Parathyroid adenoma (tissue), 2 donors: Measurements from ENCODE around the gene COLEC12.

Experiments used
- H2AFZ ChIP-seq: fragments of 300-600 bp; sonication (generic); one replicate; pipeline ENCODE4 v1.7.0; 2017; ENCODE audit warnings: antibody characterized with exemption, mild to moderate bottlenecking
- H3K27ac ChIP-seq: fragments of 300-600 bp; sonication (generic); one replicate; pipeline ENCODE4 v1.7.0; 2017
- H3K27me3 ChIP-seq: fragments of 300-600 bp; sonication (generic); one replicate; pipeline ENCODE4 v1.7.0; 2017; ENCODE audit warnings: low read length; ENCODE audit not compliant: control insufficient read depth, insufficient read depth
- H3K36me3 ChIP-seq: fragments of 300-600 bp; sonication (generic); one replicate; pipeline ENCODE4 v1.7.0; 2017; ENCODE audit warnings: low read length; ENCODE audit not compliant: control insufficient read depth, insufficient read depth
- H3K4me1 ChIP-seq: fragments of 300-600 bp; sonication (generic); one replicate; pipeline ENCODE4 v1.7.0; 2017; ENCODE audit warnings: control low read depth
- H3K4me2 ChIP-seq: fragments of 300-600 bp; sonication (generic); one replicate; pipeline ENCODE4 v1.7.0; 2017; ENCODE audit warnings: low read length
- H3K4me3 ChIP-seq: fragments of 300-600 bp; sonication (generic); one replicate; pipeline ENCODE4 v1.7.0; 2017; ENCODE audit warnings: low read depth, low read length
- H3K79me2 ChIP-seq: fragments of 300-600 bp; sonication (generic); one replicate; pipeline ENCODE4 v1.7.0; 2017; ENCODE audit warnings: control low read depth
- H3K9ac ChIP-seq: fragments of 300-600 bp; sonication (generic); one replicate; pipeline ENCODE4 v1.7.0; 2017; ENCODE audit warnings: mild to moderate bottlenecking
- H3K9me3 ChIP-seq: fragments of 300-600 bp; sonication (generic); one replicate; pipeline ENCODE4 v1.7.0; 2017; ENCODE audit warnings: low read length; ENCODE audit not compliant: control insufficient read depth
- TF ChIP-seq, protein P1 (sequence below): fragments of 300-600 bp; sonication (generic); IDR thresholded peaks from one replicate; pipeline ENCODE4 v1.7.0; 2017; ENCODE audit warnings: antibody characterized with exemption, mild to moderate bottlenecking
- donor health status: primary hyperparathyroidism.

The COLEC12 gene

DNA sequence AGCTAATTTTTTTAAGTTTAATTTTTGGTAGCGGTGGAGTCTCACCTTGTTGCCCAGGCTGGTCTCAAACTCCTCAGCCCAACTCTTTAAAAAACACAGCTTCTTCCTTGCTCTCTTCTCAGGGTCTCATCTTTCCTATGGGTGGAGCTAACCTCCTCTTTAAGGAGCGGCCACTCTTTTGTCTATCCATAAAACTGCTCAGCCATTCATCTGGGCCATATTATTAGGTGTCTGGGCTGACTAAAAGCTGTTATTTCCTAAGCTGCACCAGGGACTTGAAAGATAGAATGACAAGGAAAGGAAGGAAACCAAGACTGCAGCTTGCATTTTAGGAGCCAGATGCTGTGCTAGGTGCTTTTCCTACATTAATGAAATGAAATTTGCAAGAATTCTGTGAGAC lies 196.9 kb downstream of the COLEC12 start:
- Histone ChIP-seq H3K4me2 (no peak overlapping the region), H2AFZ (no peak overlapping the region), H3K27ac (no peak overlapping the region), H3K79me2 (no peaks in the 10 kb centered on the region), H3K9me3 (no peaks in the 10 kb centered on the region), H3K4me1 (no peaks in the 10 kb centered on the region), H3K36me3 (no peaks in the 10 kb centered on the region), H3K9ac (no peak overlapping the region), H3K27me3 (no peaks in the 10 kb centered on the region), H3K4me3 (no peak overlapping the region)
- TF ChIP-seq, protein P1, sequence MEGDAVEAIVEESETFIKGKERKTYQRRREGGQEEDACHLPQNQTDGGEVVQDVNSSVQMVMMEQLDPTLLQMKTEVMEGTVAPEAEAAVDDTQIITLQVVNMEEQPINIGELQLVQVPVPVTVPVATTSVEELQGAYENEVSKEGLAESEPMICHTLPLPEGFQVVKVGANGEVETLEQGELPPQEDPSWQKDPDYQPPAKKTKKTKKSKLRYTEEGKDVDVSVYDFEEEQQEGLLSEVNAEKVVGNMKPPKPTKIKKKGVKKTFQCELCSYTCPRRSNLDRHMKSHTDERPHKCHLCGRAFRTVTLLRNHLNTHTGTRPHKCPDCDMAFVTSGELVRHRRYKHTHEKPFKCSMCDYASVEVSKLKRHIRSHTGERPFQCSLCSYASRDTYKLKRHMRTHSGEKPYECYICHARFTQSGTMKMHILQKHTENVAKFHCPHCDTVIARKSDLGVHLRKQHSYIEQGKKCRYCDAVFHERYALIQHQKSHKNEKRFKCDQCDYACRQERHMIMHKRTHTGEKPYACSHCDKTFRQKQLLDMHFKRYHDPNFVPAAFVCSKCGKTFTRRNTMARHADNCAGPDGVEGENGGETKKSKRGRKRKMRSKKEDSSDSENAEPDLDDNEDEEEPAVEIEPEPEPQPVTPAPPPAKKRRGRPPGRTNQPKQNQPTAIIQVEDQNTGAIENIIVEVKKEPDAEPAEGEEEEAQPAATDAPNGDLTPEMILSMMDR, result no peak

DNA sequence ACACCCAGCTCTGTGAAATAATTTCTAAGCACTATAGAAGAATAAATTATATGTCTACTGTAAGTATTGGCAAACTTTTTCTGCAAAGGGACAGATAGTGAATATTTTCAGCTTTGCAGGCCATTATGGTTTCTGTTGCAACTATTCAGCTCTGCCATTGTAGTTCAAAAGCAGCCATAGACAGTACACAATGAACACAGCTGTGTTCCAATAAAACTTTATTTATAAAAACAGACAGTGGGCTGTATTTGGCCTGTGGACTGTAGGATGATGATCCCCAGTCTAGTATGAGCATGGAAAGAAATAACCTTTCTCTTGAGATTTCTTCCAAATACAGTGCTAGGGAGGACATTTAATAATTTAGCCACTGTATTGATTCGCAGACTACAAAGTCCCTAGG lies 197.5 kb downstream of the COLEC12 start:
- no peaks in the 10 kb centered on the region for H3K79me2 ChIP-seq

DNA sequence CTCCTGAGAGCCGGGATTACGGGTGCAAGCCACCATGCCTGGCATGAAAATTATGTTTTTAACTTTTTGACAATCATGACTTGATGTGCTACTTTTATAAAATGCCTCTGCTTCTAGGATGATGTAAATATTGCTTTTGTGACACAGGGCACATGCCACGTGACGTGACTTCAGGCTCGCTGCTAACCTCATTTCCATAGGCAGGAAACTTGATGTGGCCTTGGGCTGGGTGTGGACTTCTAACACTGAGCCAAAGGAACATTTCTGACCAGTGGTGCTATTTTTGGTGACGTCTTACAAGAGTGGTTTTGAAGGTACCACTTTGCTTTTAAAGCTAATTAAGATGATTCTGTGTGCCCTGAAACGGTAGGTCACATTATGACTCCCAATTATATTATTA lies 198.4 kb downstream of the COLEC12 start:
- Histone ChIP-seq H3K4me1 (no peaks in the 10 kb centered on the region), H3K4me3 (no peak overlapping the region), H3K36me3 (no peaks in the 10 kb centered on the region), H3K9me3 (no peaks in the 10 kb centered on the region), H3K27me3 (no peaks in the 10 kb centered on the region), H3K4me2 (no peak overlapping the region), H3K27ac (no peak overlapping the region), H2AFZ (no peak overlapping the region), H3K79me2 (no peaks in the 10 kb centered on the region), H3K9ac (no peak overlapping the region)
- TF ChIP-seq, protein P1, result no peak

More for the DNA sequence above, 197.5 kb downstream of the COLEC12 start:
- H2AFZ ChIP-seq, result no peak overlapping the region
- H3K9me3 ChIP-seq, result no peaks in the 10 kb centered on the region
- no peak overlapping the region for H3K27ac ChIP-seq
- no peak overlapping the region for H3K4me3 ChIP-seq
- no peak overlapping the region for H3K4me2 ChIP-seq
- H3K27me3 ChIP-seq, result no peaks in the 10 kb centered on the region
- H3K36me3 ChIP-seq, result no peaks in the 10 kb centered on the region
- H3K9ac ChIP-seq, result no peak overlapping the region
- H3K4me1 ChIP-seq, result no peaks in the 10 kb centered on the region
- TF ChIP-seq, protein P1, result no peak

DNA sequence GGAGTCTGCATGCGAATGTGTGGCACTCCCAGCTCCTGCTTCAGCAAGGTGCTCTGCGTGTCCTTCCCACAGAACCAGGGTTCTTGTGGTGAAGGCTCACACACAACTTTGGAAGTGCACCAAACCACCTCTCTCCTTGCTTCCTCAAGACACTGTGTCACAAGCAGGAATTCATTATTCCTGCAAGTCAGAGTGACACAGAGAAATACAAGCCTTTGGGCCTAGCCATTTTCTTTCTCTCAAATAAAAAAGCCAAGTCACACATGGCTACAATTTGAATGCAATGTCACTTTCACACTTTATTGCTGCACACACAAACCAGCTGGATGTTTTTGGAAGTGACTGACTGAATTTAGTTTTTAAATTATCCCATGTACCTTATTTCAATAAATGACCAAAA lies 202.6 kb downstream of the COLEC12 start:
- TF ChIP-seq, protein P1, result no peak
- no peak overlapping the region for H3K4me2 ChIP-seq
- H3K27ac ChIP-seq, result no peak overlapping the region
- no peaks in the 10 kb centered on the region for H3K36me3 ChIP-seq
- no peaks in the 10 kb centered on the region for H3K4me1 ChIP-seq
- H2AFZ ChIP-seq, result no peak overlapping the region
- no peaks in the 10 kb centered on the region for H3K27me3 ChIP-seq
- no peak overlapping the region for H3K4me3 ChIP-seq
- H3K79me2 ChIP-seq, result no peaks in the 10 kb centered on the region
- no peaks in the 10 kb centered on the region for H3K9me3 ChIP-seq
- H3K9ac ChIP-seq, result no peak overlapping the region

DNA sequence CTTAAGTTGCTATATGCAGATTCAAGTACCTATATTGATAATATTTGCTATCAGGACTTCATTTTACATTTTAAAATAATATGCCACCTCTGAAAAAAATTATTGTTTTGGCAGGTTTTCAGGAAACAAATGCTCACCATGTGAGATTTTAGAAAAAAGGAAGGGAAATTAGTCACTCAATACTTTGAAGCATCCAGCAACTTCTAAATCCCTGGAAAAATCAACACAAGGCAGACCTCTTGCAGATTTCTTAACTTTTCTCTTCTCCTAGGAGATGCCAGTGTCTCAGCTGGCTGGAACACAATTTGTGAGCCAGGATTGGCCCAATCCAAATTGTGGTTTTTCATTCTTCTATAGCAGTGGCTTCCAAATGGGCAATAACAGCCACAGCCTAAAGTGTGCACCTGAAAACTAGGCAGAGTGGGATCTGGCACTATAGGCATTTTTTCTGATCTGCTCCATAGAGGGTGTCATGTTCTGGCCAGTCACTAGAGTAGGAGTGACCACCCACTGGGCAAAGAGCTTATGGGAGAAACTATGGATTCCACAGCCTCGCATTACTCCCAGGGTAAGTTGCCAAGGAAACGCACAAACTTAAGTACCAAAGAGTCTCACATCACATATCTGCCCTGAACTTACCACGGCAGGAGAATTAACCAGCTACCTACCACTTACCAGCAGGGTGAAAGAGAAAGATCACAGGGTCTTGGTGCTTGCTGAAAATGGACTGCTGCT lies 204.6 kb downstream of the COLEC12 start:
- Histone ChIP-seq H3K27ac (no peak overlapping the region), H3K4me2 (no peak overlapping the region), H2AFZ (no peak overlapping the region), H3K9me3 (no peaks in the 10 kb centered on the region), H3K36me3 (no peaks in the 10 kb centered on the region), H3K4me3 (no peak overlapping the region), H3K27me3 (no peaks in the 10 kb centered on the region), H3K9ac (no peak overlapping the region), H3K4me1 (no peaks in the 10 kb centered on the region), H3K79me2 (no peaks in the 10 kb centered on the region)
- TF ChIP-seq, protein P1, result no peak
